ENCODE results near the gene FAM50A.

FAM50A gene

DNA sequence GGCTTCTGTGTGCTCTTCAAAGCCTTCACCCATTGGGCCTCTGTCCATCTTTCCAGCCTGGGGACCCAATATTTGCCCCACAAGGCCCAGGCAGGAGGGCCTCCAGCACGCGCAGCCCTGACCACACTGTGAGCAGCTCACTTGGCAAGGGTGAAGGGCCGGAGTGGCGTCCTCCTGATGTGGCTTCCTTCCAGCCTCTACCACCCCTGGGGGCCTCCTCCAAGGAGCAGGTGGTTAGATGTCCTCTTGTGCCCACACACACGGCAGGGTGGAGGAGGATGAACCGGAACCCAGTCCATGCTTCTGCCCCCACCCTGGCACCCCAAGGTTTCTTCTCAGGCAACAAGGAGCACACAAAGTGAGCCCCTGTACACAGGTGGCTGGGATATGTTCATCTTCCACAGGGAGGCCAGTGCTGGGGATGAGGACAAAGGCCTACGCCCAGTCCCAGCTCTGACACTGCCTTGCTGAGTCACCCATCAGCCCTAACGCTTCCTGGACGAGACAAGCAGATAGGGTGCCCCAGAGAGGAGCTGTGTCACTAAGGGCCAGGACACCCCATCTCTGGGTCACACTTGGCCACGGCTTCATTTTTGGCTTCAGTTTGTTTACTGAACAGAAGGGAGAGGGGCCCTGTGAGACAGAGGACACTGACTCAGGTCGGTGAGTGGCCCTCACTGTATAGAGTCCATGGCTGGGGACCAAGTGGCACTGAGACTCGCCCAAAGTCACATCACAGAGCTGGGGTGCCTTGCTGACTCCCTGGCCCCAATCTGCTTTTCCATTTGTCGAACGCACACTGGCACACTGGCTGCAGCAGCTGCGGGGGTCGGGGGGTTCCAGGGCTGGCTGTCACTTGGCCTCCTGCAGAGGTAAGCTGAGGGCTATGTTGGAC, 40.6 kb downstream of the FAM50A start:
- TF ChIP-seq CTCF (conservative IDR thresholded peaks at IDR 0.05) = no peak
- no peak overlapping the region for H3K27ac ChIP-seq

GRCh38 chrX:154485150-154486051, 41.5 kb downstream of the FAM50A start:
- no peak for TF ChIP-seq CTCF (conservative IDR thresholded peaks at IDR 0.05)
- H3K27ac ChIP-seq = peak overlapping the region; percentile 85

- no peak for TF ChIP-seq CTCF (conservative IDR thresholded peaks at IDR 0.05)
- H3K27ac ChIP-seq = peak overlapping the region; percentile 85
Observed at GRCh38 chrX:154486052-154486395, 42.1 kb downstream of the FAM50A start.

DNA sequence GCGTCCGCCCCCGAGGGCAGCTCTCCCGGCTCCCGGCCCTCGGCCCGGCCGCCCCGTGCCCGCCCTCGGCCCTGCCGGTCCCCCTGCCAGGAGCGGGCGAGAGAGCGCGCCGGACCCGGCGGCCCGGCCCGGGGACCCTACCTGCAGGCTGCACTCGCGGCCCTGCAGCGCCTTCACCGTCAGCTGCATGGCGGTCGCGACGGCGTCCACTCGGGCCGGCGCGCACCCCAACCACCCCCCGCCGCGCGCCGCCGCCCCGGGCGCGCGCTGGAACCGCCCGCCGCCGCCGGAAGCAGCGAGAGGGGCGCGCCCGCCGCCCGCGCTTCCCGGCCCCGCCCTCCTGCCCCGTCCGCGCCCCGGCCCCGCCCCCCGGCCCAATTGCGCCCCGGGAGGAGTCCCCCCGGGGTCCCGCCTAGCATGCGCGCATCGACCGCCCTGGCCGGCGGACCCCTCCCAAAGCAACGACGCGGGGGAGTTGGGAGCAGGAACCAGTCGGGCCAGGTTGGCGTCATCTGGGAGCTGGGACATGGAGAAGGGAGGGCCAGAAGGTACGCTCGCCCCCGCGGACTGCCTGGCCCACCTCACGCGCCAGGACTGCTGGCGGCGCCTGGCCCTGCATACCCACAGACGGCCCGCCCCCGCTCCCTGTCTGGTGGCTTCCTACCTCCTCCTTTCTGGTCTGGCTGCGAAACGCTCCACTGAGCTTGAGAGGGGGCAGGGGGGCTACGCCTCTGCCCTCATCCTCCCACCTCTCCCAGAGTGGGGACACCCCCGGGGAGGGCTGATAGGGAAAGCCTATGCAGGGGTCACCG, 42.7 kb downstream of the FAM50A start, which contains the start of gene UBL4A:
Gene UBL4A (minus strand): TSS at position 220 of the 812 bp plus-strand sequence. CDS start 31 bp downstream, at position 189.
- TF ChIP-seq CTCF (conservative IDR thresholded peaks at IDR 0.05) = no peak
- peak within 1 kb of the TSS; percentile 85 for H3K27ac ChIP-seq

- TF ChIP-seq CTCF (conservative IDR thresholded peaks at IDR 0.05) = no peak
- H3K27ac ChIP-seq = peak overlapping the region; percentile 85
Observed at GRCh38 chrX:154487518-154488290, 43.8 kb downstream of the FAM50A start.

- no peak overlapping the region for H3K27ac ChIP-seq
- TF ChIP-seq CTCF (conservative IDR thresholded peaks at IDR 0.05) = no peak
Observed at GRCh38 chrX:154488336-154489075, 44.6 kb downstream of the FAM50A start.
